Tibial artery (tissue), 4 donors: ENCODE measurements around the gene FBRSL1.
"Not testable (repeated sequence)": the region's sequence is repeated elsewhere in the genome, so short reads cannot be mapped to it uniquely, and the experiment has no call there.

Experiments used
- DNase-seq, 2 donors: peaks; one replicate each; pipeline ENCODE4 v3.0.0-alpha.2; 2019
- H3K27ac ChIP-seq, 2 donors: fragments of 200-600 bp; sonication (generic) in 1 of 2; 1 replicate in 1 of 2; 2 replicates in 1 of 2; pipeline ENCODE4 v1.5.1; 2018 to 2019; ENCODE audit warnings: mild to moderate bottlenecking in 1 of 2
- H3K27me3 ChIP-seq, 2 donors: fragments of 200-600 bp; sonication (generic) in 1 of 2; one replicate each; pipeline versions ENCODE4 v1.5.1 to v1.6.0; 2016 to 2019
- H3K36me3 ChIP-seq, 3 donors: fragments of 200-600 bp; sonication (generic) in 2 of 3; one replicate each; pipeline ENCODE4 v1.5.1; 2016 to 2019; ENCODE audit warnings: mild to moderate bottlenecking in 2 of 3
- H3K4me1 ChIP-seq, 4 donors: fragments of 200-600 bp; sonication (generic) in 2 of 4; 1 replicate in 3 of 4; 2 replicates in 1 of 4; pipeline ENCODE4 v1.5.1; 2016 to 2019
- H3K4me3 ChIP-seq, 2 donors: fragments of 200-600 bp; sonication (generic) in 1 of 2; 1 replicate in 1 of 2; 2 replicates in 1 of 2; pipeline ENCODE4 v1.5.1; 2018 to 2019; ENCODE audit warnings: mild to moderate bottlenecking in 2 of 2
- H3K9me3 ChIP-seq, 3 donors: fragments of 200-600 bp; sonication (generic) in 1 of 3; one replicate each; pipeline ENCODE4 v1.5.1; 2016 to 2019
- intact Hi-C: fragments of 100-400 bp; cut with DNase I; formaldehyde crosslinking; loops from one replicate; pipeline ENCODE4 v1.15.0; 2023; ENCODE audit warnings: low total_unique reads
- TF ChIP-seq, protein P1 (sequence below), 2 experiments: fragments of 200-600 bp in 1 of 2; fragments of 450-650 bp in 1 of 2; IDR thresholded peaks; one replicate each; pipeline ENCODE4 v1.5.1; 2017 to 2019; ENCODE audit warnings: antibody characterized with exemption in 2 of 2, mild to moderate bottlenecking in 1 of 2, moderate library complexity in 1 of 2

FBRSL1 gene

DNA sequence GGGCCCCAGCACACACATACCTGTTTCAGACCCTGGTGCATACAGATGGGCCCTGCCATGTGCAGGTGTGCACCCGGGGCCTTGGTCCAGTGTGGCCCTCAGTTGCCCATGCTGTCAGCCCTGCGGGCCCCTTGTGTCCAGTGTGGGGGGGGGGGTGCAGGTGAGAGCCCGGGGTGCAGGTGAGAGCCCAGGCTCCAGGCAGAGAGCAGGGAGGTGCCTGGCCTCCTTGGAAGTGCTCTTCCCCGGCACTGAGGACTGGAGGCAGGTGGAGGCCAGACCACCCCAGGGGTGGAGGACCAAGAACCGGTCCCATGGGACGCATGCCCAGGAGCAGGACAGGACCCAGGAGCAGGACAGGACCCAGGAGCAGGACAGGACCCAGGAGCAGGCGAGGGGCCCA lies 40.9 kb downstream of the FBRSL1 start:
- intact Hi-C loops = no loop called here
- Histone ChIP-seq H3K27me3 (no peaks in the 10 kb centered on the region), H3K36me3 (peaks cover 0 to 52% (median 8%) of the 10 kb centered on the region in 3 donors)

GRCh38 chr12:132532711-132533583 lies 43.0 kb downstream of the FBRSL1 start:
- peaks cover 0 to 32% (median 7%) of the 10 kb centered on the region in 3 donors for H3K36me3 ChIP-seq
- H3K9me3 ChIP-seq, H3K4me1 ChIP-seq, H3K4me3 ChIP-seq, intact Hi-C loops, DNase-seq, H3K27me3 ChIP-seq, H3K27ac ChIP-seq: not testable (repeated sequence)

More for the DNA sequence above, 40.9 kb downstream of the FBRSL1 start:
- DNase-seq = no peak
- H3K4me3 ChIP-seq = no peak overlapping the region
- no peaks in the 10 kb centered on the region for H3K9me3 ChIP-seq
- H3K4me1 ChIP-seq = no peaks in the 10 kb centered on the region
- TF ChIP-seq, protein P1, sequence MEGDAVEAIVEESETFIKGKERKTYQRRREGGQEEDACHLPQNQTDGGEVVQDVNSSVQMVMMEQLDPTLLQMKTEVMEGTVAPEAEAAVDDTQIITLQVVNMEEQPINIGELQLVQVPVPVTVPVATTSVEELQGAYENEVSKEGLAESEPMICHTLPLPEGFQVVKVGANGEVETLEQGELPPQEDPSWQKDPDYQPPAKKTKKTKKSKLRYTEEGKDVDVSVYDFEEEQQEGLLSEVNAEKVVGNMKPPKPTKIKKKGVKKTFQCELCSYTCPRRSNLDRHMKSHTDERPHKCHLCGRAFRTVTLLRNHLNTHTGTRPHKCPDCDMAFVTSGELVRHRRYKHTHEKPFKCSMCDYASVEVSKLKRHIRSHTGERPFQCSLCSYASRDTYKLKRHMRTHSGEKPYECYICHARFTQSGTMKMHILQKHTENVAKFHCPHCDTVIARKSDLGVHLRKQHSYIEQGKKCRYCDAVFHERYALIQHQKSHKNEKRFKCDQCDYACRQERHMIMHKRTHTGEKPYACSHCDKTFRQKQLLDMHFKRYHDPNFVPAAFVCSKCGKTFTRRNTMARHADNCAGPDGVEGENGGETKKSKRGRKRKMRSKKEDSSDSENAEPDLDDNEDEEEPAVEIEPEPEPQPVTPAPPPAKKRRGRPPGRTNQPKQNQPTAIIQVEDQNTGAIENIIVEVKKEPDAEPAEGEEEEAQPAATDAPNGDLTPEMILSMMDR (IDR thresholded peaks at IDR 0.05) = no peak
- no peak overlapping the region for H3K27ac ChIP-seq

- no peak overlapping the region for H3K27ac ChIP-seq
- H3K4me3 ChIP-seq = no peak overlapping the region
- H3K27me3 ChIP-seq = no peaks in the 10 kb centered on the region
- intact Hi-C loops = no loop called here
- peaks cover 0 to 26% (median 7%) of the 10 kb centered on the region in 3 donors for H3K36me3 ChIP-seq
- no peak for DNase-seq
- H3K9me3 ChIP-seq = no peaks in the 10 kb centered on the region
- no peaks in the 10 kb centered on the region for H3K4me1 ChIP-seq
- TF ChIP-seq, protein P1 (IDR thresholded peaks at IDR 0.05) = no peak
Observed at GRCh38 chr12:132533584-132533958, 43.6 kb downstream of the FBRSL1 start.

DNA sequence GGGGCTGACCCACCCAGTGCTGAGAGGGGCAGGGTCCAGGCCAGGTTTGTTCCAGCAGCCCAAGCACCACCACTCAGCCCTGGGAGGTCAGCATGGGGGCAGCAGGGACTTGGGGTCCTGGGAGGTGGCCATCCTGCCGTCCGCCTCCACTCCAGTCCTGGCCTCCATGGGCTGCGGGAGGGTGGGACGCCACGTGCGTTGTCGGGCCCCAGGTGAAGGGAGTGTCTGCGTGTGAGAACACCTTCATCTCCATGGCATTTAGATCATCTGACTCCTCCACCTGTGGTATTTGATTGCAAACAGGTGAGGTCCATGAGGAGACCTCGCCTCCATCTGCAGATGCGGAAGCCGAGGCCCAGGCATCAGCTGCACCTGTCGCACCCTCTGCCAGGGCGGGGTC lies 44.1 kb downstream of the FBRSL1 start:
- intact Hi-C loops = no loop called here
- H3K36me3 ChIP-seq = peaks cover 0 to 21% (median 4%) of the 10 kb centered on the region in 3 donors
- no peaks in the 10 kb centered on the region for H3K4me1 ChIP-seq
- no peaks in the 10 kb centered on the region for H3K9me3 ChIP-seq
- H3K27me3 ChIP-seq = no peaks in the 10 kb centered on the region
- H3K27ac ChIP-seq = no peak overlapping the region
- DNase-seq = no peak
- H3K4me3 ChIP-seq = no peak overlapping the region
- TF ChIP-seq, protein P1 (IDR thresholded peaks at IDR 0.05) = no peak

- H3K4me3 ChIP-seq = no peak overlapping the region
- TF ChIP-seq, protein P1 (IDR thresholded peaks at IDR 0.05) = no peak
- peaks cover 0 to 12% (median 3%) of the 10 kb centered on the region in 3 donors for H3K36me3 ChIP-seq
- no peaks in the 10 kb centered on the region for H3K27me3 ChIP-seq
- H3K4me1 ChIP-seq = no peaks in the 10 kb centered on the region
- intact Hi-C loops = no loop called here
- no peaks in the 10 kb centered on the region for H3K9me3 ChIP-seq
- DNase-seq = no peak
- no peak overlapping the region for H3K27ac ChIP-seq
Observed at GRCh38 chr12:132535019-132535418, 45.1 kb downstream of the FBRSL1 start.

- intact Hi-C loops = no loop called here
- H3K4me3 ChIP-seq = no peak overlapping the region
- H3K27me3 ChIP-seq = no peaks in the 10 kb centered on the region
- DNase-seq = no peak
- H3K4me1 ChIP-seq = no peaks in the 10 kb centered on the region
- H3K36me3 ChIP-seq = peaks cover 0 to 9% (median 3%) of the 10 kb centered on the region in 3 donors
- H3K9me3 ChIP-seq = no peaks in the 10 kb centered on the region
- H3K27ac ChIP-seq = no peak overlapping the region
- TF ChIP-seq, protein P1 (IDR thresholded peaks at IDR 0.05) = no peak
Observed at GRCh38 chr12:132536102-132536876, 46.3 kb downstream of the FBRSL1 start.
